ENCODE data around the gene KLK1.
A peak's percentile ranks its signal among the peaks of the same experiment; 100 is the strongest.
"Not testable (repeated sequence)": the region's sequence is repeated elsewhere in the genome, so short reads cannot be mapped to it uniquely, and the experiment has no call there.

Gene KLK1

DNA sequence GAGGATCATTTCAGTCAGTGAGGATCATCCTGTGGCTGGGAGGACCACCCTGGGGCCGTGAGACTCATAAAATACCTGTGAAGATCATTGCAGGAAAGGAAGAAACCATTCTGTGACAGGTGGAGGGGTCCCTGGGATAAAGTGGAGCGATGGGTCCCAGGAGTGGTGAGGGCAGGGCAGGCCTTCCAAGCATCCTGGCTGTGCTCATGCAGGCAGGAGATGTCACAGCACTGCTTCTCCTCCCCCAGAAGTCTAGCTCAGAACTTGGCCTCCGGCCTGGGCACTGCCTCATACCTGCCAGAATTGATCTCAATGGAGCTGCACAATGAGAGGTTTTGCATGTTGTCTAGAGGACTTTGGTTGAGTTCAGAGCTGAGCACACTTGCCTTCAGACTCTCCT, 11.1 kb downstream of the KLK1 start:
- no peak for DNase-seq

DNA sequence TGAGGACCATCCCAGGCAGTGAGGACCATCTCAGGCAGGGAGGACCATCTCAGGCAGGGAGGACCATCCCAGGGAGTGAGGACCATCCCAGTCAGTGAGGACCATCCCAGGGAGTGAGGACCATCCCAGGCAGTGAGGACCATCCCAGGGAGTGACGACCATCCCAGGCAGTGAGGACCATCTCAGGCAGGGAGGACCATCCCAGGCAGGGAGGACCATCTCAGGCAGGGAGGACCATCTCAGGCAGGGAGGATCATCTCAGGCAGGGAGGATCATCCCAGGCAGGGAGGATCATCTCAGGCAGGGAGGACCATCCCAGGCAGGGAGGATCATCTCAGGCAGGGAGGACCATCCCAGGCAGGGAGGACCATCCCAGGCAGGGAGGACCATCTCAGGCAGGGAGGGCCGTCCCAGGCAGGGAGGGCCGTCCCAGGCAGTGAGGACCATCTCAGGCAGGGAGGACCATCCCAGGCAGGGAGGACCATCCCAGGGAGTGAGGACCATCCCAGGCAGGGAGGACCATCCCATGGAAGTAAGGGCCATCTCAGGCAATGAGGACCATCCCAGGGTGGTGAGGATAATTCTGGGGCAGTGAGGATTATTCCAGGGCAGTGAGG, 11.9 kb downstream of the KLK1 start:
- DNase-seq, result not testable (repeated sequence)

DNA sequence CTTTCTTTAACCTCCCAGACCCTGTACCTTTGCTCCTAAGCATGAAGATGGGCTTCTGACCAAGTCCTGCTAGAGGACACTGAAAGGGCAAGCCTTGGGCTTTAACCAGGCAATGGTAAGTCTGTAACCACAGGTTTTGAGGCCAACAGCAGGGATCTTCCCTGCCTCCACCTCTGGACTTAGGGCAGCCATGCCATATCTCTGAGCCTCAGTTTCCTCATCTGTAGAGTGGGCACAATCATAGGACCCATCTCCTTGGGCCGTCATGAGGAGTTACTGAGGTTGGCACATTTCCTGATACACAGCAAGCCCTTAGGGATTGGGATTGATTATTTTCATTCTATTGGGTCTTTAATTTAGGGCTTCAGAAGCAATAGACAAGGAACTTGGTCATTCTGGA, 14.7 kb downstream of the KLK1 start:
- DNase-seq, result no peak

DNA sequence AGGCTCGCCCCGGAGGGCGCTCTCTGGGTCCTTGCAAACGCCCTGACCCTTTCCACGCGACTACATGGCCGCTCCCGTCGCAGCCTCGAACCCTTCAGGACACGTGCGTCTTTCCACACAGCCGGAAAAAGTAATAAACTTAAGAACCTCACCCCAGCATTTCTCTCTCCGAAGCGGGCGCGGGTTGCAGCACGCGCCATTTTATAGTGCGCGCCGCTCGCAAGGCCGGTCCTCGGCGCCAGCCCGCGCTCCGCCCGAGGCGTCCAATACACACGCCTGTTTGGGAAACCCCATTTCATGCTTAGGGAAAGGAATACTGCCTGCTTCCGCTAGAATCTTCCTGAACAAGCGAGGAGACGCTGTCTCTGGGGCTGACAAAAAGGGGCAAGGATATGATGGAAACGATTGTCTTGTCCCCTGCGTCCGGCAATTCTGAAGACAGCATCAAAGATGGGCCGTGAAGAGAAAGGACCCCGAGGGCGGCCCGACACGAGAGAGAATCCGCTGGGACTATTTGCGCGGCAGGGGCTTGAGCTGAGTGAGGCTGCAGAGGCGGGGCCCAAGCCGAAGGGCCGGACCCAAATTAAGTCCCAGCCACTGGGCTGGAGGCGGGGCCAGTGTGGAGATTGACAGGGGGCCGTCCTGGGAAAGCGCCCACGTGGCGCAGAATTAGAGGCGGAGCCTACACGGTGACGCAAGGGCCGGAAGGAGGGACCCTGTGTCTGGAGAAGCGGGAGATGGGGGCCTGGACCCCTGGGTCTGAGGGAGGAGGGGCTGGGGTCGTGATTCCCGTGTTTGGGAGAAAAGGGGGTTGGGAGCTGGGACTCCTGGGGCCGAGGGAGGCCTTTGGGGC, 18.9 kb downstream of the KLK1 start:
- peak; percentile 97 for DNase-seq

DNA sequence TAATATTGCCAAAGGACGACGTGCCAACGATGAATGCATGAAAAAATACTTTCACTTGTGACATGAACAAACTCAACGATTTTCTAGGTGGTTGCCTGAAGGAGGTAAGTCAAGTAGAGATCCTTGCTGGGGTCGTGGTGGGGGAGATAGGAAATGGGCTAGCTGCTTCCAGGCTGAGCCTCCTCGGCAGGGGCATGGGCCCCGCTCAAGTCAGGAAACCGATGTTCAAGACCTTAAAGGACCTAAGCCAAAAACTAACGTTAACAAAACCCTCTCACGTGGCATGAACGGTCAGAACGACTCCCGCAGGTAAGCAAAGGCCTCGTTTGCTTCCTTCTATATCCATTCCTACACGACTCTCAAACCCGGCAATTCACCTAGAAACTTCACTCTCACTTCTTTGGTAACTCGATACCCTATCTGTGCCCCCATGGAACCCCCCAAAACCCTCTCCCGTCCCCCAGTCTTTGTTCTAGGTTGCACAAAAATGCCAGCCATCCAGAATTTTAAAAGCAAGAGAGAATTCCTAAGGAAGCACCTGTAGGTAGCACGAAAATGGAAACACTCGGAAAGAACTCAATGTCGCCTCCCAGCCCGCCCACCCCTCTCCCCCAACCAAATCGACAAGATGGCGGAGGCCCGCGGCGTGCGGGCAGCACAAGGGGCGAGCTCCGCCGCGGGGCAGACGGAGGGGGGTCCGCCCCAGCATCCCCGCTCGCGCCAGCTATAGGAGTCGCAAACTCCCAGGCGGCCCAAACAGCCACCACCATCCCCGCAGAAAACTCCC, 19.8 kb downstream of the KLK1 start:
- DNase-seq, result no peak

DNA sequence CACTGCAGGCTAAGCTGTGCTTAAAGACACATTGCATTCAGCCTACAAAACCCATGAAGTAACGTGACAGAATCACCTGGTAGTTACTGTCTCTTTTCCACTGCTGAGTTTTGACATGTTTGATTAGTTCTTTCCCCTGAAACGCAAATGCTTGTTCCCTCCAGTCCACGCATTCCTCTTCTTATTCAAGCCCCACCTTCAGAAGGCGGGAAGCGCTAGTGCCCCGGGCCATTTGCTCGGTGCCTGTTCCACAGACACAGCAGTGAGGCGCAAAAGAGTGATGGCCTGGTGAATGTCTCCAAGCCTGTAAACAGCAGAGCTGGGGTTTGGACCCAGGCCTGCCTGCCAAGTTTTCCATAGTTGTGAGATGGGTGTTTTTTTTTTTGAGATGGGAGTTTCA, 22.5 kb downstream of the KLK1 start:
- no peak for DNase-seq

DNA sequence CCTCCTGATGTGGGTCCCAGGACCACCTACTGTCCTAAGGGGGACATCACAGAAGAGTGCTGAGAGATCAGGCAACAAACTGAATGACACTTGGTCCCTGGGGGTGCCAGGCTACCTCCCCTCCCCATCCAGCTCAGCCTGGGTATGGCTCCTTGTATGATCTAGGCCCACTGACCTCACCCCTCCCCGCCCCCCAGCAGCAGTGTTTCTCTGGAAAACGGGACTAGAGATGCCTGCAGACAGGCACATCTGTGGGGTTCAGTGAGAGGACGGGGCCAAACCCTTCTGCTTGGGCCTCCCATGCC, 24.1 kb downstream of the KLK1 start:
- no peak for DNase-seq

DNA sequence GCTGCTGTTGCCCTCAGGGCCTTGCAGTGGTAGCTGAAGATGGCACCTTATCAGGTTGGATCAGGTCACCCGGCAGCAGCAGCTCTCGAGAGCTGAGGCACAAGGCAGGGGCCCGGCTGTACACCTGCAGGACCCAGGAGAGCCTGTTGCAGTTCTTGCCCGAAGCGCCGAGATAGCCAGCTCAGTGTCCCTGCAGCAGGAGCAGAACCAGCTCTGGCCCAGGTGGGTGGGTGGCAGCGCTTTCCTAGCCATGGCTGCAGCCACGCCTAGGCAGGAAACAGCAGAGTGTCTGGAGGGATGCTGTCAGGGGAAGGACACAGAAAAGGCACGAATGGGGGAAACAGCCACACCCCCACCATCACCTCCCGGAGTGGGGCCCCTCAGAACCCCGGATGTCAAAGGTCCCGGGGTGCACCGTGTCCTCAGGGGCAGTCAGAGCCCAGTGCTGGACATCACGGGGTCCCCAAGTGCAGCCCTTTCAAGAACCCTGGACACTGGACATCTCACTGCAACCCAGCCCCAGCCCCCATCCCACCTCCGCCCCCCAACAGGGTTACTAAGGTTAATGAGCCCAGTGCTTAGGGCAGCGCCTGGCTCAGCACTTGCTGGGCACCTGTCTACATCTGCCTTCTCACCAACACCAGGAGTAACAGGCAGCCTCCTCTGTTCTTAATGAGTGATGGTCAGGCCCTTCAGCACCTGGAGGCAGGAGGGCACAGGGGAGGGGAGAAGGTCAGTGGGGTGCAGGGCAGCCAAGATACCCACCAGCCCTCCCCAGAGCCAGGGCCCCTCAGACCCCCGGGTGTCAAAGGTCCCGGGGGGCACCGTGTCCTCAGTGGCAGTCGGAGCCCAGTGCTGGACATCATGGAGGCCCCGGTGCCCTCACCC, 24.7 kb downstream of the KLK1 start:
- DNase-seq, result no peak

DNA sequence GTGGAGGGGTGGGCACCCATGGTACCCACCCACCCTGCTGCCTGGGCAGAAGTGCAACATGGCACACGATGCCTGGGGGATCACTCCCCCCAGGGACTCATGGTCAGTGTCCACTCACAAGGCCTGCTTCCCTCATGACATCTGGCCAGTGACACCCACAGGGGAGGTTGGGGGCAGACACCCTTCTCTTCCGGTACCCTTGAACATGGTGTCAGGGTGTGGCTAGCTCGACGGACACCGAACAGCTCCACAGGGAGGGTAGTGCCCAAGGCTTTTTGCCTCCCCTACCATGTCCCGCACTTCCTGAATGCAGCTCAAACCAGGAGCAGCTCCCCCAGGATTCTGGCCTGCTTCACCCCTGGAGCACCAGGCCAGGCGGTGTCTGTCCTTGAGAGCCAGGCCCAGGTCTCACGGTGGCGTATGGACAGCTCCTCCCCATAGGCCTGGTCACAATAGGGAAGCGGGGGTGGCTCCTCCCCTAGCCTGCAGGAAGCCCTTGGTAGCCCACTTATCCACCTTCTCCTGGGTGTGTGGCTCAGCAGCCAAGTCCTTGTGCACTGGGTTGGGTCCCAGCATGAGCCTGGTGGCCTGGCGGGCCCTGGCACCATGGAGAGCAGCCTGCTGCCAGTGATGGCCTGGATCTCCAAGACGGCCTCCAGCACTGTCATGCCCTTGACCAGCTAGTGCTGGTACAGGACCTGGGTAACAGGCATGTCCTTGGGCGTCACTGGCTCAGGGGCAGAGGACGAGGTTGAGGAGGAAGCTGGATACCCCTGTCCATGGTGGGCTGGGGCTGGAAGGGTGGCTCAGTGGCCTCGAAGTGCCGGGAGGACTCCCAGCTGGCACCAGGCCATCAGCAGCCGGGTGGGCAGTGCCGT, 25.6 kb downstream of the KLK1 start:
- DNase-seq, result no peak

DNA sequence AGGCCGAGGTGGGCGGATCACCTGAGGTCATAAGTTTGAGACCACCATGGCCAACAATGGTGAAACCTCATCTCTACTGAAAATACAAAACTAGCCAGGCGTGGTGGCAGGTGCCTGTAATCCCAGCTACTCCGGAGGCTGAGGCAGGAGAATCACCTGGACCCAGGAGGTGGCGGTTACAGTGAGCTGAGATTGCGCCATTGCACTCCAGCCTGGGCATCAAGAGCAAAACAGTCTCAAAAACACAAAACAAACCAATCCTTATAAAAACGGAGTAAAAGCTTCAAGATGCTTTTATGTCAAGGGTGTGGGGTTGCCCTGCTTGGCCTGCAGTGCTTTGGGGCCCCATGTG, 26.2 kb downstream of the KLK1 start:
- no peak for DNase-seq

DNA sequence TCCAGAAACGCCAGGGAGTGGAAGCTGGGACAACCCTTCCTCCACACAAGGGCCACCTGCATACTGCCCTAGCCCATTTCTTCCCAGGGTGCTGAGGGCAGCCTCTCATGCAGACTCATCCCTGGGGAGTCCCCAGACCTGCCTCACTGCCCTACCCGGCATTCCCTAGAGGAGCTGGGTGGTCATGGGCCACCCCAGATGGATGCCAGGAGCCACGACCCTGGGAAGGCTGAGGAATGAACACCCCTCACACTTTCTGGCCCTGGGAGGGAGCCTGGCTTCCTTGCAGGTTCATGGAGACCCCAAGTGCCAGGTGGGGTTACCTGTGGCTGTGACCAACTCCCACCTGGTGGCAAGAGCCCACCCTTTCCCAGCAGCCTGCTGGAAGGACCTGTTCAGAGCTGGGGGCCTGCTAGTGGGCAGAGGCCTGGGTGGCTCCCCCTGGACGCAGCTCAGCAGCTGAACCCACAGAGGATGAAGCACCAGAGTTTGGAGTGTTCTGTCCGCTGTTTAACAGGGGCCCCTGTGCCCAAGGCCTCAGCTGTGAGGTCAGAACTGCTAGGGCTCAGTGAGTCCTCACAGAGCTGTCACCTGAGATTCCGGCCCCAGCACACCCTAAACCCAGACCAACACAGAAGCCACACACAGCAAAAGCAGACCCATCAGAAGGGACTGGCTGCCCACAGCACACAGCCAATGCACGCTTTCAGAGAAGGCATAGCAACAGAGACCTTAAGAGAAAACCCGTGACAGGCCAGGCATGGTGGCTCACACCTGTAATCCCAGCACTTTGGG, 26.8 kb downstream of the KLK1 start:
- no peak for DNase-seq

DNA sequence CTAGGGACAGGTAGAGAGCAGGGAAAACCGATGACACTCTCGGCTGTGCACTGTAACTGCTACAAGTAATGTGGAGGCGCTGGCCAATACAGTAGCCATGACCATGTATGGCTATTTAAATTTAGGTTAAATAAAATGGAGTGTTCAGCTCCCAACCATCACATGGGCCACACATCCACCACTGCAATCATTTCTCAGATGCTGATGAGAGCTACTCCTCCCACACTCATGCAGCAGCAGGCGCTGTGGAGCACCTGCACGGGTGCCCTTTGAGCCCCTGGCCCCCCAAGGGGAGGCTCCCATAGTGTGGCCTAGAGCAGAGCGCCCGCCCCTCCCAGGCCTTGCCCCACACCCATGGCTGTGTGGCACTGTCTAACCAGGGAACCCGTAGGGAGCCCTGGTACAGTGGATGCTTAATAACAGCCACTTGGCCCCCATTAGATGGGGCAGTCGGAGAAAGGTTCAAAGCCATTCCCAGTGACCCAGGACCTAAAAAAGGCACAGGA, 27.4 kb downstream of the KLK1 start:
- DNase-seq, result no peak

DNA sequence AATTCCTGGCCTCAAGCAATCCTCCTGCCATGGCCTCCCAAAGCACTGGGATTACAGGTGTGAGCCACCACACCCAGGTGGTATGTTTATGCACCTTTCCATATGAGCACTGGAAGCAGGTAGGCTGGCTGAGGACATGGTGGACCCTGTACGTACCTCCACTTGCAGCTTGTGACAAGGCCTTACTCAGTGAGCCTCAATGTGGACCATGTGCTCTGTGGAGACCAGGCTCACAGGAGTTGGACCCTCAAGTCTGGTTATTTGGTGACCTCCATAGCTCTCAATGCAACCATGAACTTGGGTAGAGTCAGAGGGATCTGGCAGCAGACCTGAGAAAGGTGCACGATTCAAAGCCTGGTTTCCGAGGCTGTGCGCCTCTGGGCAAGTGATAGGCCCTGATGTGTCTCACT, 27.9 kb downstream of the KLK1 start:
- DNase-seq, result no peak

DNA sequence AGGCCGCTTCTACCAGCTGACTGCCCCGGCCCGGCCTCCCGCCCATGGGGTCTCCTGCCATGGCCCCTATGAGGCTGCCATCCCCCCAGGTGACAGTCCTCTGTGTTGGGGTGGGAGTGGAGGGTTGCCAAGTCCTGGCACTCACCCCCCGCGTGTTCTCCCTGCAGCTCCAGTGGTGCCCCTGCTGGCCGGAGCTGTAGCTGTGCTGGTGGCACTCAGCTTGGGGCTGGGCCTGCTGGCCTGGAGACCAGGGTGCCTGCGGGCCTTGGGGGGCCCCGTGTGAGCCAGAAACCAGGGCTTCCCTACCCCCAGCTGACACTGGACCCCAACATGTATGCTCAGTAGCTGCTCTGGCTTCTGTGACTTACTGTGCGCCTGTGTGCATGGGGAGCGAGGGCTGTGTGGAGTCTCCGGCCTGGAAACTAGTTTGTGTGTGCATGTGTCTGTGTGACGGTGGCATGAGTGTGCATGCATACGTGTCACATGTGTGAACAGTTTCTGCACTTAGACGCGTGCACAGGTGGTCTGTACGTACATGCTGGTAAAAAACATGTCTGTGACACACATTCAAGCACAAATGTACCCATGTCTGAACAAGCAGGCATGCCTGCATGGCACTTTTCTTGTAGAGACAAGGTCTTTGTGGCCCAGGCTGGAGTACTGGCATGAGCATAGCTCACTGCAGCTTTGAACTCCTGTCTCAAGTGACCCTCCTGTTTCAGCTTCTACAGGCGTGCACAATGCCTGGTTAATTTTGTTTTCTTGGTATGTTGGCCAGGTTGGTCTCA, 28.5 kb downstream of the KLK1 start:
- no peak for DNase-seq

DNA sequence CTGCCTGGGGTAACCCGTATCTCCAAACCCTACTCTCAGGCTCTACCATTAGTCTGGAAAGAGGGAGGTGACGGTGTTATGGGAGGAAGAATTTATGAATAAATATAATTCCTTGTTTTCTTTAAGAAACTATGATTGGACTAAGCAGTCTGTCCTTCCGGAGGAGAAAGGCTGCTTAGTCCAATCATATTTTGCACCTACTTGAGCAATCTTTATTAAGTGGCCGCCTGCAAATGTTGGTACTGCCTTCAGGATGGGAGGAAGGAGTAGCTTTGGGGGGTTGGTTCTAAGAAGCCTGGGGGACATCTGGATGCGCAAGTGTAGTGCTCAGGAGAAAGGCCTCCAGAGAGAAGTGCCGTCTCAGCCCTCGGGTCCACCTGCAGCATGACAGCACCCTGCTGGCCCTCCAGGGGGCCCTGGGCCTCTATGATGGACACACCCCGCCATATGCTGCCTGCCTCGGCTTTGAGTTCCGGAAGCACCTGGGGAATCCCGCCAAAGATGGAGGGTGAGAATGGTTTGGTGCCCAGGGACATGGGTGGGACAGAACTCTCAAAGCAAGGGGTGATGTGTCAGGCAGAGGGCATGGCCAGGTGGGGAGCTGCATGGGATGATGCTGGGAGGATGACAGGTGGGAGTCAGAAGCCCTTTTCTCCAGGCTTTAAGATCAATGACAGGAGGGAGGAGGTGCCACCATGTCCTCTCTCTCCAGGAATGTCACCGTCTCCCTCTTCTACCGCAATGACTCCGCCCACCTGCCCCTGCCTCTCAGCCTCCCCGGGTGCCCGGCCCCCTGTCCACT, 29.3 kb downstream of the KLK1 start:
- DNase-seq, result no peak

DNA sequence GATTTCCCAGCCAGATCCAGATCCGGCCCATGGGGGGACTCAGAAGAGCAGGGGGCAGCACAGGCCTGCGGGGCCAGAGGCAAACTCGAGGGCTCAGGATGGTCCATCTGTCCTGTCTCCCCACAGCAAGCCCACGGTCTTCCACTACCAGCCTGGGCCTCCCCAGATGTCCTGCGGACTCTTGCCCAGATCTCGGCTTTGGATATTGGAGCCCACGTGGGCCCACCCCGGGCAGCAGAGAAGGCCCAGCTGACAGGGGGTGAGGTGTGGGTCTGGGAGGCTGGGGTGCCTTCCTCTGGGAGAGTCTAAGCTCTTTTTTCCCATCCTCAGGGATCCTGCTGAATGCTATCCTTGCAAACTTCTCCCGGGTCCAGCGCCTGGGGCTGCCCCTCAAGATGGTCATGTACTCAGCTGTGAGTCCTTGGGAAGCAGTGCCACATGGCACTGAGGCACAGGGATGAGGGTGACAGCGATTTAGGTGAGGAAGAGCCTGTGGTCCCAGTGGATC, 30.0 kb downstream of the KLK1 start:
- no peak for DNase-seq

DNA sequence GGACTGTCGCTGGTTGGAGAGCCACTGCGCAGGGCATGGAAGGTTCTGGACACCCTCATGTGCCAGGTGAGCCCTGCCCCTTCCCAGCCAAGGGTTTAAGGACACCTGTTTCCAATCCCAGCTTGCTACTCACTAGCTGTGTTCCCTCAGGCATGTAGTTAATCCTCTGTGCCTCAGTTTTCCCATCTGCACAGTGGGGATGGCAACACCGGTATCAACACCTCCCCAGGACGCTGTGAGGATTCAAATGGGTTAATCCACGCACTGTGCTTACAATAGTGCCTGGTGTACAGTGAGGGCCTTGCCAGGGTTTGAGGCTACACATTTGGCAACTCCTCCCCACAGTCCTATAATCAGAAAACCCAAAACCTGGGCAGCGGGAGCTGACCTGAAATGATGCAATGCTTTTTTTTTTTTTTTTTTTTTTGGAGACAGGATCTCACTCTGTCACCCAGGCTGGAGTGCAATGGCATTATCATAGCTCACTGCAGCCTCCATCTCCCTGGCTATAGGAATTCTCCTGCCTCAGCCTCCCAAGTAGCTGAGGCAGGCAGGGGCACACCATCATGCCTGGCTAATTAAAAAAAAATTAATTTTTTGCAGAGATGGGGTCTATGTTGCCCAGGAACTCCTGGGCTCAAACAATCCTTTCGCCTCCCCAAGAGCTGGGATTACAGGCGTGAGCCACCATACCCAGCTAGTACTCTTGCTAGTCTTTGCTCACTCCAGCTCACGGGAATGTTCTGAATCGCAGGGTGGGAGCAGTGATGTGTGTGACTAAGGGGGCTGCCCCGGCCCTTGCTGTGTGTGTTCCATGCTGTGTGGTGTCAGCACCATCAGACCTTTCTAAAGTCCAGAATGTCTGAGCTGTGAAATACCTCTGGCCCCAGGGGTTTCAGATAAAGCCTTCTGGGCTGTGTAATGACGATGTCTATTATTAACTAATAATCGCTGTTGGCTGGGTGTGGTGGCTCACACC, 31.0 kb downstream of the KLK1 start:
- no peak for DNase-seq
